GM21786 (cell line): ENCODE data around the gene APBA1.

Experiments used
- ATAC-seq: cut with Tn5 transposase; IDR thresholded peaks from one replicate; pipeline ENCODE4 v1.9.1; 2021; ENCODE audit not compliant: unreplicated experiment

Gene APBA1

DNA sequence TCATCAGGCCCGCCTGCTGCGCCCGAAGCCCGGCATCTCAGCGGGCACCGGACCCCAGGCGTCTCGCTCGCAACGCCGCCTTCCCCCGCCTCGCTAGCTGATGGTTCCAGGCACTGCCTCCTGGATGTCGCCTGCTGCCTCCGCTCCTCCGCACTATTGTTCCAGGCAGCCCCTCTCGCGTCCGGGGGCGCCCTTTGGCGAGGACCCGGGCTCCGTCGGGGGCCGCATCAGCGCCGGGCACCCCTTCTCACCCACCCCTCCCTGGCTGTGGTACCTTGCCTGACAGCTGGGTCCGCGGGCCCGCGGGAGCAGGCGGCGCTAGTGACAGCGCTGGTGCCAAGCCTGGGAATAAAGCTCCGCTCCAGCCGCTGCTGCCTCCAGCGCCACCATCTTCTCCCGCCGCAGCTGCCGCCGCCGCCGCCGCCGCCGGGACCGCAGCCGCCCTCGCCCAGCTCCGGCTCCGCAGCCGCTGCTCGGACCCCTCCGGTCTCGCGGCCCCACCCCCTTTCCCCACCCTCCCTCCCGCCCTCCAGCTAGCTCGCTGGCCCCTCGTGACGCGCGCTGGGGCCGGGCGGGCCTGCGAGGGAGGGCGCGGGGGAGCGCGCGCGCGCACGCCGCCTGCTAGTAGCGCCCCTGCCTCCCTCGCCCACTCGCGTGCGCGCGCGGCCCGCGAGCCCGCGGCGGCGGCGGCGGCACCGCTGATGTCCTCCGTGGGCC lies at the start of gene APBA1:
APBA1 (minus strand) TSS at position 493 of the 717 bp plus-strand sequence.
- ATAC-seq = peak; percentile 18

DNA sequence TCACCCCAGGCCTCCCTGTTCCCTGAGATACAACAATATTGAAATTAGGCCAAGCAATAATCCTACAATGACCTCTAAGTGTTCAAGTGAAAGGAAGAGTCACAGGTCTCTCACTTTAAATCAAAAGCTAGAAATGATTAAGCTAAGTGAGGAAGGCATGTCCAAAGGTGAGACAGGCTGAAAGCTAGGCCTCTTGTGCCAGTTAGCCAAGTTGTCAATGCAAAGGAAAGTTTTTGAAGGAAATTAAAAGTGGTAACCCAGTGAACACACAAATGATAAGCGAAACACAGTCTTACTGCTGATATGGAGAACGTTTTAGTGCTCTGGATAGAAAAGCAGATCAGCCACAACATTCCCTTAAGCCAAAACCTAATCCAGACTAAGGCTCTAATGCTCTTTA lies 47.8 kb upstream of the APBA1 start:
- no peak for ATAC-seq

DNA sequence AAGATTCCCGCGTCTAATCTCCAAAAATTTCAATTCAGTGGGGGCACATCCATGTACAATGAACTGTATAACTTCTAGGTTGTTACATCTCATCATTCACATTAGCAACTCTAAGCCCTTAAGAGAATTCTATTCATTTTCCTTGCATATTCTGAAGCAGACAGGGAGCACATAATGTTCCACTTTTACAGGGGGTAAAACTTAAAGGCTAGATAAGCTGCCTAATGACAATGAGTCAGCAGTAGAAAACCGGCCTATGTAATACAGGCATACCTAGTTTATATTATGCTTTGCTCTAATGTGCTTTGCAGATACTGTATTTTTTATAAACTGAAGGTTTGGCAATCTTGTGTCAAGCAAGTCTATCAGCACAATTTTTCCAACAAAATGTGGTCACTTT lies 47.2 kb upstream of the APBA1 start:
- no peak for ATAC-seq

DNA sequence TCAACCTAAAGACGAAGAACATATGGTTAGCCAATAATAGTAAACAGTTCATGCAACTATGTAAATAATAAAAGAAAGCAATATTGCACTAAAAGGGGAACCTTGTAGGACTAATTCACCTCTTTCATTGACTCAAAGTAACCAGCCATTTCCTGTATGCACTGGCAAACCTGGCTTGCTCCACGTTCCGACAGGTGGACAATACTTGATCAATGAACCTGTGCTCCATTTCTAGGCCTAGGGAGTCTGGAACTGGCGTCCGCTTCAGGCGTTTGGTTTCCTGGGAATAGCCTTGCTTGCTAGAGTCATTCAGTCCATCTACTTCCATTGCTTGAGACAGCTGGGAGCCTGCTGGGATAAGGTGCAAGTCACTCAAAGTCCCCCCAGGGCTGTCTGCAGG lies 46.0 kb upstream of the APBA1 start:
- ATAC-seq = no peak

DNA sequence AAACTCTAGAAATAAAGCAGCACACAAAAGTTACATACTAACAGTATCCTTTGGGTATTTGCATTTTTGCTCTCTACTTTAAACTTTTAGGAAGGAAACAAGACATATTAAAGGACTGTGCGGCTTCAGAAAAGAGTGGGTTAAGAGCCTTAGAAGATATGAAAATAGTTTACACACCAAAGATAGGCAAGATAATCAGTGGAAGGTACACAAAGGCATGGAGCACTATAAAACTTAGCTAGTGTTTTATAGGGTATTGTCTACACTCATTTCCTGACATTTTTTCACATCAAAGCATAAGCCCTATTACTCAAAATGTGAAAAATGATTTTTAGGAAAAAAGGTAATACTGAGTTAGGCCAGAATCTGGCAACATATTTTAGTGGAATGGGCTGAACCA lies 43.7 kb upstream of the APBA1 start:
- no peak for ATAC-seq

DNA sequence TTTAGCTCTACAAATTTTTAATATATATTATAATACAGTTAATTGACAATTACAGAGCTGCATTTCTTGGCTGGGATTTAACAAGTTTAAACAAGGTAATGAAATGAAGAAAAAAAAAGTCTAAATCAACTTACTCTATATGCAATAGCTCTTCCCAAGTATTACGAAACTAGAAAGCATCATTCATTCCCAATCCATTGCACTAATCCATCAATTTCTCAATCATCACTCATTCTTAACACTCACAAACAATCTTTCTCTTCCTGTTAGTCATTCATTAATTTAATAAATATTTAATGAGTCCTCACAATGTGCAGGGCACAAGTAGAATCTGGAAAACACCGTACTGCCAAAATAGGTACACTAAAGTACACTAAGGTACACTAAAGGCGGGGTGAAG lies 42.9 kb upstream of the APBA1 start:
- ATAC-seq = no peak

DNA sequence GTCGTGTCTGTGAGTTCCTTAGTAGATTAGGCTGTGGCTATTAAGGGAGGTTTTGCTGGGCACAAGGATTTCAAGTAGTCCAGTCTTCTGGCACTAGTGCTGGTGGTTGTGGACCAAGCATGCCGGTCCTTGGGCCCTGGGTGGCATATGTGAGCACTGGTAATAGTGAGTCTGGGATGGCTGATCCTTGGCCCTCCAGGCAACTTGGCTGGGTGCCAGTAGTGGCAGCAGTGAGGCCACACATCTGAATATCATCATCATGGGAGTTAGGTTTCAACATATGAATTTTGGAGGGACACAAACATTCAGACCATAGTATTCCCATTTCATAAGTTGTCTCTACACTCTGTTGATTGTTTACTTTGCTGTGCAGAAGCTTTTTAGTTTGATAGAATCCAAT lies 25.3 kb upstream of the APBA1 start:
- no peak for ATAC-seq

DNA sequence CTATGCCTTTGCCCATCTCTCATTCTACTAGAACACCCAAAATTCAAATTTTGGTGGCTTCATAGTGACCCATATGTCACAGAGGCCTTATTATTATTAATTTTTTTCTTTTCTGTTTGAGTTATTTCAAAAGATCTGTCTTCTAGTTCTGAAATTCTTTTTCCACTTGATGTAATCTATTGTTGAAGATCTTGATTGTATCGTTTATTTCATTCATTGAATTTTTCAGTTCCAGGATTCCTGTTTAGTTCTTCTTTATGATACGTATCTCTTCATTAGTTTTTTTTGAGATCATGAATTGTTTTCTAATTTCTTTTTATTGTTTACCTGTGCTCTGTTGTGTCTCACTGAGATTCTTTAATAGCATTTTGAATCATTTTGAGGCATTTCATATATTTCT lies 24.6 kb upstream of the APBA1 start:
- no peak for ATAC-seq

DNA sequence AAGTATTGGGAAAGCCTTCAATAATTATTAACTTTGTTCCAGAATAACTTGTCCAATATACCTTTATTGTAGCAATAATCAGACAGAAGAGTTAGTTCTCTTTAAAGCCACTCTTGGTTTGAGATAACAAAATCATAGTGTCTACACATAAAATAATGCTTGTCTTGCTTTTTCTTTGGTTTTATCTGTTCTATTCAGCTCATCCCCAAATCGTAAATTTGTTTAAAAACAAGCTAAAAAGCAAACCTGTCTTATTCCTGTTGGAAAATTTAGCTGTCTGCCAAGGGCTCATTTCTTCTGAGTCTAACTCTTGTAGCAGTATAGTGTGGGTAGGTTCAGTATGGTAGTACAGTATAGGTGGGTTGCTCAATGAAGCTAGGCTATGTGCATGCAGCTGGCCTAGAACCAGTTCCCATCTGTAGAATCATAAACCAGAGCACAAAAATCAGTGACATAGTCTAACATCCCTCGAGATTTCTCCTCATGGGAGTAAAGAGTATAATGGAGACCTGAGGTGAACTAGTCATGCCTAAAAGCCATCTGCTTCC lies 17.9 kb upstream of the APBA1 start:
- no peak for ATAC-seq

DNA sequence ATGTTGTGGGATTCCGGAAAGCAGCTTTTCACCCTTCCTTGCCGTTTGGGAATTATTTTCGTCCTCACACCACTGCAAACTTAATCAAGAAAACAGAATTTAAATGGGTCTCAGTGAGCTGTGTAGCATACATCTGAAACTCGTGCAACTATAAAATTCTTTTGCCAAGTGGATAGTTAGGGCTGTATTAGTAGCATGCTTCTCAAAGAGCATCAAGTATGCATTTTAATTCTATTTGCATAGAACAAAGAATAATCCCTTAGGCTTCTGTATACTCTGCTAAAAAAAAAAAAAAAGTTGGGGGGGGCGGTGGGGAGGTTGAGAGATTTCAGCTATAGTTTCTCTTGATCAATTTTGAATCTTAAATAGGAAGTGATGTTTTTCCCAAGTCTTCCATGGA lies 11.8 kb upstream of the APBA1 start:
- no peak for ATAC-seq

DNA sequence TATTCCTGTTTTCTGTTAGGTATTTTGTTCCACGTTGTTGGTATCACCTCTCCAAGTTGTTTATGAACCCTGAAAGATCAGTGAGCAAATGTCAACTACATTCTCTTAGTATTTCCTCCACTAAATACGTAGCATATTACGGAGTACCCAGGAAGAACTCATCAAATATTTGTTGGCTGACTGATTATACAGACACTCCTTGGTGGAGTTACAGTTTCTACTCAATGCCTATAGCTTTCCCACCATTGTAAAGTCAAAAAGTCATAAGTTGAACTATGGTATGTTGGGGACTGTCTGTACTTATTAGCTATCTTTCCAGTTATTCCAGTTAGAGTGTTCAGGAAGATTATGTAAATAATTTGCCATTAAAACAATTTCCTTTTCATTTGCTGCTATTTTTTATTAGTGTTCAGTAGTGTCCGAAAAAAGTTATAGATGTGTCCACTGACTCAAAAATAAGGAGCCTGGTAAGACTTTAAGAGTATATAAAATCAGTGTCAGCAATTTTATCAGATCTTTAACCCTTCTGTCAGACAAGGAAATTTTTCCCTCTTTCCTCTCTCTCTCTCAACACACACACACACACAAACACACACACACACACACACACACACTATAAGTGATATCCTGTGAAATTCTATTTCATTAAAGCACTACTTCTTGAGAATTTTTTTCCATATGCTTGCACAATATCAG lies 6.8 kb upstream of the APBA1 start:
- ATAC-seq = no peak

DNA sequence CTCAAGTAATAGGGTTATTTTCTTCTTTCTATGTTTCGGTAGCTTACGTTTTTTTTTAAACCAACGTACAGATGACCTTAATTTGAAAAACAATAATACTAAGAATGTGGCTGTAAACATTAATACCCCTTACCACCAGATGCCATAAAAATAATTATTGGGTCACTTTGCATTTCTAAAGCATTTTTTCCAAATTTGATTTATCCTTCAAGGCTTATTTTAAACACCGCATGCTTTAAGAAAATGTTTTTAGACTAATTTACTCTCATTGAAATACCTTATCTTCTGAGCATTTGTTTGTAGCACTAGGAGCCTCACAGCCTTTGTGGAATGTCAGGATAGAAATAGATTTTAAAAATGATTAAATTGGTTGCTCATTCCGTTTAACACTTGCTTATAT lies 5.8 kb upstream of the APBA1 start:
- ATAC-seq = no peak

DNA sequence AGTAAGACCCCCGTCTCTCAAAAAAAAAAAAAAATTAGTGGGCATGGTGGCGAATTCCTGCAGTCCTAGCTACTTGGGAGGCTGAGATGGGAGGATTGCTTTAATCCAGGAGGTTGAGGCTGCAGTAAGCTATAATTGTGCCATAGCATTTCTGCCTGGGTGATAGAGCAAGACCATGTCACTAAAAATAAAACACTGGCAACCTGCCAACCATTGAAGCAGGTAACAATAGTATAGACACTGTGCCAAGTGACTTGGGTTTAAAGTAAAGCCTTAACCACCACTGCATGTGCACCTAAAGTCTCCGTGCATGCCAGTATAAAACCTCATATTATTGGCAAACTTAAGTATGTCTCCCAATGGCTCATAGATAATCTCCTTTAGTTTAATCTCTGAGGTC lies 3.4 kb upstream of the APBA1 start:
- ATAC-seq = no peak

DNA sequence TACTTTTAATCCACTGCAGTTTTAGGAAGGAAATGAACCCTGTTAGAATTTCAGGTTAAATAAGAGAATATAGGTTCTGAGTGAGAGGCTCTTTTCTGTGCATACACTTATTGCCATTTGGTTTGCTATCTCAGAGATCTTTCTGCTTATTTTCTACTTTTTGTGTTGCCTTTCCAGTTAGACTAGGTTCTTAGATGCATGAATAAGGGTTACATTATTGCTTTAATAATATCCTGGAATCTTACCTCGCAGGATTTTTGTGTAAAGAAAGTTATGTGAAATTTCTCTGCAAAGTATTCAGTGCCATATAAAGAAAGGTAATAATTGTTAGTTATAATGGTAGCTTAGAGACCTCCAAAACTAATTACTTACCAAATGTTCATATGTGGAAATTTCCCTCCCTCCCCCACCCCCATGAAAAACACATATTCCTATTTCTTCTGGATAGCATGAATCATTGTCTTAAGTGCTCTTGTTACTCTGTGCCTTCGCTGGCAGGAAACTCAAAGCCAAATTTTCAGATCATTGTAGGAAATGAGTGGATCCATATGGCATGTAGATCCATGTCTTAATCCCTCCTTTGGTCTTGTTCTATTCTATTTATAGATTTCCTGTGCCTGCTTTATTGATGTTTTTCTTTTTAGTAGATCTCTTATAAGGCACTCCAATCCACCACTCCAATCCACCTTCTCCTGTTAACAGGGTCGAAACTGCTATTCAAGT lies 2.7 kb upstream of the APBA1 start:
- ATAC-seq = no peak

DNA sequence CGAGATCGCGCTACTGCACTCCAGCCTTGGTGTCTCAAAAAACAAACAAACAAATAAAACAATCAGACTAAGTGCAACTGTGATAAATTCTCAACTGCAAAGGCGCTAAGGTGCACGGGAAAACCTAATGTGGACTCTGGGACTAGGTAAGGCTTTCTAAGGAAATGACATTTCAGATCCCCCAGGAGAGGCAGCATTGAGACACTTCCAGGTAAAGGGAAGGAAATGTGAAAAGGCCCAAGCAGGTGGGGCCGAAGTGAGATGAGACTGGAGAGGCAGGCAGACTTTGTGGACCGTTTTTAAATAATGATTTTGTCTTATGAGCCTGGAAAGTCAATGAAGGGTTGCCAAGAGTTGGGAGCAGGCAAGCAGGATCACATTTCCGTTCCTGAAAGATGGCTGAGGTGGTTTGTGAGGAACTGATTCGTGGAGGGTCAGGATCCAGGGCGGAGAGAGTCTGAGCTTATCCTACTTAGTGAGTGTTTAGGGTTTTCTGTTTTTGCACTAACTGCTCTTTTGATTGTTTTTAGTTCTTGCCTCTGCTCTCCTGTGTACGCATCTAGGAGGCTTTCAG lies 2.0 kb upstream of the APBA1 start:
- ATAC-seq = no peak

DNA sequence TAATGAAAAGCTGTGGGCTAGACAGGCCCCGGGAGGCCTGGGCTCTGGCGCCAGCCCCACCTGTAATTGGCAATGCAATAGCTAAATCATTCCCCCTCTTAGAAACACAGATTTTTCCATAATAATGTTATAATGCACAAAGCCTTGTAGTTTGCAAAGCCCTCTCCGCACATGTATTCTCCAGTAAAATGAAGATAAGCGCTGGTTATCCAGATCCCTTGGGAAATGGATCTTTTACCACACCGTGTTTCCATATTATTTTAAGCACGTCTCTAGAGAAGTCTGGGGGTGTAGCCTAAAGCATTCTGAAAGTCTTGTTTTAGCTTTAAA lies 1.1 kb upstream of the APBA1 start:
- ATAC-seq = no peak

DNA sequence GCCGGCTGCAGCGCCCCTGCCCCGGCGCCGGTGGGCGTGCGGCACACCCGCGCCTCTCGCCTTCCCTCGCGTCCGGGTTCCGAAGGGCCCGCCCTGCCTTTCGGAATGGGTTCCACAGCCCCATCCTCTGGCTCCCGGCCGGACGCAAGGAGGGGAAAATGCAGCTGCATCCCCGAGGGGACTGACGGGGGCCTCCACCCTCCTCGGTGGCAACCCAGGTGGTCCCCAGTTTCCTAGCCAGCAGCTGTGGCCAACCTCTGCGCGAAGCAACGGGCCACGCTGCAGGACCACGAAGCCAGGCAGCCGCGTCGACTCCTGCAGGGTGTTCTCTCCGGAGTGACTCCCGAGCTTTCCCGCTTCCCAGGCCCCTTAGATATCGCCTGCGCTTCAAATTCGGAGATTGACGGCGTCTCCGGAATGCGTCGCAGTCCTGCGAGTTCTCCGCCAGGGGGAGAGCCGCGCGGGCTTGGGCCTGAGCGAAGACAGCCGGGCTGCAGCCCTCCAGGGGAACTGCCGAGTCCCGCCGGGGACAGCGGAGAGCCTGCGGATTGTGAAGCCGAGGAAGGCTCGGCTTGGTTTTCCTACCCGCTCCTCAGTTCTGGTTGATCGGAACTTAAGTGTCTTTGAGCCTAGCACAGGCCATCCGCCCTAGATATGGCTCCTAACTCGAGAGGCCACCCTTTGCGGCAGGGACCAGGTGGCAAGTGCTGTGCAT lies 582 bp upstream of the APBA1 start:
- ATAC-seq = peak; percentile 89

DNA sequence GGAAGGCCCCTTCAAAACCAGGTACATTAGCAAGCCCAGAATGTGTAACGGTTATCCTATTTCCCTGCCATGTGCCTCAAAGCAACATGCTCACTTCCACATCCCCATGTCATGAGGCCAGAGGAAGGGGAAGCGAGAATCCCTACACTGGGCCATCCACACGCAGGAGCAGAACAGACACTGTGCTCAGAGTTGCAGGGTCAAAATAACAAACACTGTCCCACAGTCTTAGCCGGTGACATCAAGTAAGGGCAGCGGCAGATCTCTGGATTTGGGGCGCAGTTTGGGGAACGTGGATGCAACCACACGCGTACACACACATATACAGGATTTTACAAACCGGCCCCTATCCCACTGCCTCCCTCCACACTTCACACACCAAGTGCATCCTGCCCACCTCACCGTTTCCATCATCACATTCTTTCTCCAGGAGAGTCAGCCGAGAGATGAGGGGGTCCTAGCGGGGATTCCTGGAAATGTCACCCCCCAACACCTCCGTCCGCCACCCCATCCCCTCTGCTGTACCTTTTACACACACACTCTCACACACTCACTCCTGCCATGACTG lies 776 bp downstream of the APBA1 start:
- ATAC-seq = no peak

DNA sequence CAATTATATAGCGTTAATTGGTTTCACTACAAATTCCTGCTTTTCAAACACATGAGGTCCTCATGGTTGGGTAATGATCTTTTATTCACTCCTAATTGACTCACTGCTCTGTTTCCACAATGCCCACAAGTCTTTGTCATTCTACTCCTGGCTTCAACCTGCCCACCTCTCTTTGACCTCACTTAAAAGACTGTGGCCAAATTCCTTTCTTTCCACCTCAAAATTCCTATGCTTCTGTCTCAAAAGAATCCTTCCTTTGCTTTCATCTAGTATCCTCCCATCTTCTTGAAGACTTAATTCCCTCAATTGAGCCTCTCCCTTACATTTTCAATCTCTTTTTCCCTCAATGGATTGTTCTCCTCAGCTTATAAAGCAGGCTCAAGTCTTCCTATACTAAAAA lies 4.9 kb downstream of the APBA1 start:
- ATAC-seq = no peak

DNA sequence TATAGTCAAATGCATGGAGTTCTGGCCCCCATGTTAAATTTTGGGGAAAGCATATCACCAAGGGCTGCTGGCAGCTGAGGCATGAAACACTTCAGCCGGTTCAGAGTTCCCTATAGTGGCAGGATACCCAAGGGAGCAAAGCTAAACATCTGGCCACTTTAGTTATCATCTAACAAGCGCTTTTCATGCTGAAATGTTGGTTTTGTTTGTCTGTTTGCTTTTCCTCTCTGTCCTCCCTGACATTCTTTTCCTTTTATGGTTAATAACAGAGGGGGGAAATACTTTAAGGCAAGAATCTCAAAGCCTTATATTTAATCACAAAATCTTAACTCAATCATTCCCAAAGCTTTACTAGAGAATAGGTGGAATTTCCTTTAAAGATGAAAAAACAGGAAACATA lies 11.9 kb downstream of the APBA1 start:
- ATAC-seq = no peak
